HCT116 (cell line): ENCODE results near the gene PIK3CD.

Experiments used
- CTCF ChIP-seq, 3 experiments: fragments of 200-600 bp in 1 of 3; sonication (generic) in 1 of 3; IDR thresholded peaks in 2 of 3; conservative IDR thresholded peaks in 1 of 3; 2 replicates each; pipeline ENCODE4 v1.5.1; 2012 to 2017; ENCODE audit warnings: low read depth in 2 of 3, low read length in 2 of 3, antibody characterized with exemption in 1 of 3, borderline replicate concordance in 1 of 3, control low read depth in 1 of 3, mild to moderate bottlenecking in 1 of 3, mixed read lengths in 1 of 3, mixed run types in 1 of 3, moderate library complexity in 1 of 3; ENCODE audit not compliant: insufficient read depth in 1 of 3
- EZH2phosphoT487 ChIP-seq: fragments of 200-600 bp; IDR thresholded peaks from 2 replicates; pipeline ENCODE4 v1.6.1; 2018; ENCODE audit warnings: antibody characterized with exemption, borderline replicate concordance

- TF ChIP-seq EZH2phosphoT487 (no peak), CTCF (IDR thresholded peaks at IDR 0.05 in 2 of 3, conservative IDR thresholded peaks at IDR 0.05 in 1 of 3; ENCODE audit: borderline replicate concordance in 1 of 3, insufficient read depth in 1 of 3, low read depth in 2 of 3, low read length in 2 of 3) (no peak)
Observed at GRCh38 chr1:9711466-9712020, 60.0 kb downstream of the PIK3CD start.
